GM19455 (cell line): ENCODE measurements around the gene MINDY4.
"Not testable (repeated sequence)": the region's sequence is repeated elsewhere in the genome, so short reads cannot be mapped to it uniquely, and the experiment has no call there.

Experiments used
- ATAC-seq: cut with Tn5 transposase; IDR thresholded peaks from one replicate; pipeline ENCODE4 v1.9.1; 2021; ENCODE audit not compliant: unreplicated experiment

MINDY4 gene

DNA sequence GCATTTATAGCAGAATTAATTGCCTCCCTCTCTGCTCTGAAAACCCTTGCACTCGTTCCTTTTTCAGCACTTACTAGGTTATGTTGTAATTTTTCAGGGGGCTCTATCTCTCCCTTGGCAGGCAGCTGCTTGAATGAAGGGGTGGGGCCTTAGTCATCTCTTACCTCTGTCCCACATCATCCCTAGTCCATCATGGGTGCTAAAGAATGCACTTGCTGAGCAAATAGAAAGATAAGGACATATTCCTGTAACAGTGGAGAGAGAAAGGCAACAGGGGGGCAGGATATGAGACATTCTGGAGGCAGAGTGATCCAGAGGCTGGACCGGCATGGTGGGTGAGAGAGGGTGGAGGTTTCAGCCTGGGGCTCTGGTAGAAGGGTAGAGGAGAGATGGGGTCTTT, 60.0 kb downstream of the MINDY4 start:
- ATAC-seq = no peak

DNA sequence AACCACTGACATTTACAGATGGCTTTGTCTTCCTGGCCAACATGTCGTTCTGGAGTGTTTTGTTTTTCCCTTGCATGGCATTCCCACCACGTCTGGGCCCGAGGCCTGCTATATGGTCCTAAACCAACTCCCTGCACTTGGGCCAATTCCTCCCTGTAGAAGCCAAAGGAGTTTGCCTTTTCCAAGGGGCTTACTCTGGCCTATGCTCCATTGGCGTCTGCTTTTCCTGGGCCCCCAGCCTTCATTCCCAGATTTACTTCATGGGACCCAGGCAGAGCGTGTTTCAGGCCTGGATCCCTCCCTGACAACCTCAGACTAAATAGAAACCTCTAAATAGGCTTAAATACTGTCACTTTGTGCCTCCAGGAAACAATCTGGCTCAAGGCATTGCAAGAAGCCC, 60.7 kb downstream of the MINDY4 start:
- ATAC-seq = no peak

- not testable (repeated sequence) for ATAC-seq
Observed at GRCh38 chr7:30834017-30834674, 62.9 kb downstream of the MINDY4 start.

DNA sequence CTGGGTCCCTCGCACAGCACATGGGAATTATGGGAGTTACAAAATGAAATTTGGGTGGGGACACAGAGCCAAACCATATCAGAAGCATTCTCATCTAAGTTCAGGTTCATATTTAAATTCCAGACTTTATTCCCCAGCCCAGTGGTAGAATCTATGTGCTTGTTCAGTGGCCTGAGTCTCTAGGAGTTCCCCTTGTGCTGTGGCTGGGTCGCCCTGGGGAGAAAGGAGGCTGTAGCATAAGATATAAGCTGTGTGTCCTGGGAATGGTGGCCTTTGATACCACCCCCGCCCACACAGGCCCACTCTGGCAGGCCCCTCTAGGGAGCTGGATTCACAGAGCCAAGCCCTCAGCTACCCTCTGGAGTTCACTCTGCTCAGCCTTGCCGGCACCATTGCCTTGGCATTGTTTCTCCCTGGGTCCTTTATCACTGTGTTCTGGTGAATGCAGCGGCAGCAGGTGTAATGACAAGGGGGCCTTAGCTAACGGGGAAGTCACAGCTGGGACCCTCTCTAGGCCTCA, 64.2 kb downstream of the MINDY4 start:
- no peak for ATAC-seq

- ATAC-seq = no peak
Observed at GRCh38 chr7:30836991-30837390, 65.8 kb downstream of the MINDY4 start.

DNA sequence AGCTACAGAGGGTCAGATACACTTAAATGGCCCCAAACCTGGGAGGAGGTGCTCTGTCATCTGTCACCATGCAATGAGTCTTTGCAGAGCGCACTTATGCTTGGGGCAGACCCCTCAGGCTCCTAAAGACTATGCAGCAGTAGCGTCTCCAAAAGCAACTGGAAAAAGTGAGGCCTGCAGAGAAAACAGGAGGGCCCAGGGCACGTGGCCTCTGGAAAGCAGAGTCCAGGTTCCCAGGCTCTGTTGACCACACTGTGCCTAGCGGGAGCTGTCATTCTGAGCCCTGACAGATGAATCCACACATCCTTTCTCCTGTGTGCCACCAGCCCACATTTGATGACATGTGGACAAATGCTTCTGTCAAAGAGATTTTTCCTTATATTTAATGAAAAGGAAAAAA, 66.4 kb downstream of the MINDY4 start:
- no peak for ATAC-seq

DNA sequence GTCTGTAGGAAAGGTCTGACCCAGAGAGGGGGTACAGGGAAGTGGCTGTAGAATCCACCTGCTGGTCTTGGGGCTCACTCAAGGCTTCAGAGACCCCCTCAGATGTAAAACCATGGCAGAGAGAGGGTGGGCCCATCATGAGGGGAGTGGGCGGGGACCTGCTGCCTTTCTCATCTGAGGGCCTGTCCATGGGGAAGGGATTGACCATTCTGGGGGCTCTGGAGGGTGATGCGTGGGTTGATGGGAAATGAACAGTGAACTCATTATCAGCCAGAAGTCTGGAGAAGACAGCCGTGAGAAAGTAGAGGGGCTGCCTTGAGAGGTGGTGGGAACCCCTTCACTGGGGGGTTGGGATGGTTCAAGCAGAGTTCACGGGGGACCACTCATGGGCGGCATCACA, 66.8 kb downstream of the MINDY4 start:
- no peak for ATAC-seq

DNA sequence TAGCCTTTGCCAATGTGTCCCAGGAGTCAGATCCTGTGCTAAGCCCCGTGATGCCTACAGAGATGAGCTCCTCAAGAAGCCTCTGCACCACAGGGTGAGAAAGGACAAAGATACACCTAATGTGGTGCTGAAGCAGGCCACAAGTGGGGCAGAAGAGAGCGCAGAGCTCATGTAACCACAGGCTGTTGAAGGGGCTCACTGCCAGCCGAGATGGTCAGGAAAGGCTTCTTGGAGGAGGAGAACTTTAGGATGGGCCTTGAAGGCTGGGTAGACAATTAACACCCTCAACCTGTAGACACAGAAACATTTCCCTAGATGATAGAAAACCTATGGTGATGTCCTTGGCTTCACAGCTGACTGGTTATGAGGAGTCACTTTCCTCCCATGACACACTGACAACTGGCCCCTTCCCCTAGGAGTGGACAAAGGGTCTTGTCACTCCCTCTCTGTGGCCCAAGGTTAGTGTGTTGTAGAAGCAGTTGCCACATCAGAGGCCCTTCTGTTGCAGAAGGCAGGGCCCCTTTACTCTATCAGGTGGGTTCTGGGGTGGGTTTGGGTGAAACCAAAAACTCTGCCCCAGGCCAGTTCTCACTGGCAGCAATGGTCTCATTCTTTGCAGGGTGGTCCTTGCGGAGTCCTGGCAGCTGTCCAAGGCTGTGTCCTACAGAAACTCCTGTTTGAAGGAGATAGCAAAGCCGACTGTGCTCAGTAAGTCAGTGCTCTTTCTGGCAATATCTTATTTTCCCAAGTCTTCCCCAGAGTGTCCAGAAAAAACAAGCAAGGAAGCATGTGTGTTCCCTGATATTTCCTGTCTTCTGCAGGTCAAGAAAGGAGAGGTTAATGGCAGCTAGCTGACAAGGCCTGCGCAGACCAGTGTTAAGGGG, 69.2 kb downstream of the MINDY4 start:
- no peak for ATAC-seq

DNA sequence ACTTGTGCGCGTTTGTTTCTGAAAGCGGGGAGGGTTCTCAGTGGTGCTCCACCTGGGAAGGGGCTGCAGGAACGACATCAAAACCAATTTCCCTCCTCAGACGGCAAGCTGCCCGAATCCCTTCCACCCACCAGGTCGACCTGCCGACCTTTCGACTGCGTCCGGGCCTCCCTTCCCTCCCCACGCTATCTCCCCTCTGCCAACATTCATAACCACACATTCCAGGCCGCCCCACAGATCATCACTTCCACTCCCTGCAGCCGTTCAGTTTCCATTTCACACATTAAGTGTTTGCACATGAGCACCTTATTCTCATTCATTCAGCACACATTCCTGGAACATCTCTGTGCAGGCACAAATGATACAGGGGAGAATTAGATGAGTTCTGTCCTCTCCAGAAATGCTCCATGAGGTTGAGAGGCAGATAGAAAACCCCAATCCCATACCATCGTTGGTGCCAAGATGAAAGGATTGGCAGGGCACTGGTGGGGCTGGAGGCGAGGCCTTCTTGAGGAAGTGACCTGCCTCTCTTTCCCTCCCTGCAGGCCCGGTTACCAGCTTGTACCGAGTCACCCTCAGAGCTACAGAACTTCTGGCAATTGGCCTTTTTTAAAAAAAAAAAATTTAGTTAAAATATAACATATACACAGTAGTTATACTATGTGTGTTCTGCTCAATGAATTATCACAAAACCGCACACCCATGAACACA, 70.0 kb downstream of the MINDY4 start:
- ATAC-seq = no peak

DNA sequence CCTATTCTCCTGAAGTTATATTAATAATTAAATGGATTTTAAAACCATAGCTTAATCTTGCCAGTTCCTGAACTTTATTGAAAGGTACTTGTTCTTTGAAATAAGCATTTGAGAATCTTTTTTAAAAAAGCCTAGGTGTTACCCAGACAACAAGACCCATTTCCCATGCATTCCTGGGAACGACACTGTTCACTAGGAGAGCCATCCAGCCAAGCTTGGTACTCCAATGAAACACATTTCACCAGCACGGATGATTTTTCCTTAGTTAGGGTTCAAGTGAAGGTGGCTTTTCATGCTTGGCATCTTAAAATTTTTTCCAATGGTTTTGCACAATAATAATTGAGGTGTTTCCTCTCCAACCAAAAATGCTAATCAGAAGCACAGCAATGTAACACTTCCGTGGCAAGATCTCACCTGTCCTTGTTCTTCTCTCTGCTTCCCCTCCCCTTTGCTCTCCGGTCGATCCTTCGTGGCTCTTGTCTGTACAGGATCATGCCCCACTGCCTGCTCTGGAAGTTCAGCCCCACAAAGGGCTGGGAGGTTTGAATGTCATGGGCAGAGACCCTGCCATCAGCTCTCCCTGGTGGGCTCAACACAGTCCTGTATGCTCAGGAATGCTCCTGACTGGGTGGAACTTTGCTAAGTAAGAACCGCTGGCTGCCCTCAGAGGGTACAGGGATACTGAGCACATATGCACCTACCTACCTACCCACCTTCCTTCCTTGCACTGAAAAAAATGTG, 70.8 kb downstream of the MINDY4 start:
- ATAC-seq = no peak

DNA sequence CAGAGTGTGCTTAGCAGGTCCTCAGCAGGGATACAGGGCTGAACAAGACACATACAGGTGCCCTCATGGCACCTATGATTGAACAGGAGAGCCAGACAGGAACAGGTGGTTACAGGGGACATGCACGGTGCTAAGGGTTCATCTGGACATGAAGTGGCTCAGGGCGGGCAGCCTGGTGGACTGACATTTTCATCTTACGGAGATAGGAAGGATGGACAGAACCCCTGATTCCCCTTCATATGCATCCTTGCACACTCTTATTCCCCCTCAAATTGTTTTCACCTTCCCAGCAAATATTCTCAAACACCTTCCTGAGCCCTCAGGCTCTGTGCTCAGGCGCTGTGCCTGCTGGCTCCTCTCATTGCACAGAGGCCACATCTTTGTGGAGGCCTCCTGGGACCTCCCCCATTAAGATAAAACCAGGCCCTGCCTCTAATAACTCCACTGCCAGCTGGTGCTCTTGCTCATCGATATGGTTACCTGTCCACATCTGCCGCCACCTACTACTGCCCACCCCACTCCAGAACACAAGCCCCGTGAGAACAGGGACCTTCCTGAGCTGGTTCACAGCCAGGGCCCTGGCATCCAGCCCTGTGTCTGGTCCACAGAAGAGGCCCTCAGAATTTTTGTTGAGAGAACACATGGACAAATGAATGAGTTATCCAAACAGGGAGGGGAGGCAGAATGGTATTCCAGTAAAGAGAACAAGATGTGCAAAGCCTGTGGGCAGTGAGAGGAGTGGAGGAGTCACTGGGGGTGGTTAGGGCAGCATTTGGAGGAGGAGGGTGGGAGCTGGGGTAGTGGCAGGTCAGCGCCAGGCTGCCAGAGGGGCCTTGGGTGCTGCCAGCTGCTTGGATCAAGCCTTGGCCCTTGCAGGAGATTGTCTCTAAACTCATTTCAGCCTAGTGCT, 71.6 kb downstream of the MINDY4 start:
- no peak for ATAC-seq

DNA sequence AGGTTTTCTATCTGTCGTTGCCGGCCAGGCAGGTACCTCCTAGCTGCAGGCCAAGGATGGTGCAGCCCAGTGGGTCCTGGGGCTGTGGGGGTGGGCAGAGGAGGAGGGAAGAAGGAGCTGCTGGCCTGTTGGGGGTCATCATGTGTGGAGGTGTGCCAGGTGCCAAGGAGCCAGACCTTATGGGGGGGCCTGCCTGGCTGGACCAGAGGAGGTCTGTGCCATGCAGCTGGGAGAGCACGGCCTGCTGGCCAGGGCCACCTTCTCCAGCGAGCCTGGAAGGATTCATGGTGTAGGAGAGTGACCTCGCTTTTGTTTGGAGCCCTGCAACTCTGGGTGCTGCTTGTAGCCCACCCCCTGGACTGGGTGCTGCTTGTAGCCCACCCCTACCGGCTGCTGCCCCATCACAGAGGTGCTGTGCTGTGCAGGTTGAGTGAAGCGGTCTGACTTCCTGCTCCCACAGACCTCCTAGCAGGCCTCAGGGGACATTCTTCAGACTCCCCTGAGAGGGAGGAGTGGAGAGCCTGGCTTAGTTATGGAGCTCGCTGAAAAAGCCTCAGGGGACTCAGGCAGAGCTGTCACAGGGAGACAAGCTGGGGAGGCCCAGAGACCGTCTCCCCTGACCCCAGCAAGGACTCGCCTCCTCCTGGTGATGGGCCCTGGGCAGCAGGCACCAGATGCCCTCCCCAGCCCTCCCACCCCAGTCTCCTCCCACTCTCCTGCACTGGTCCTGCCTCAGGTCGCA, 72.7 kb downstream of the MINDY4 start:
- no peak for ATAC-seq

GRCh38 chr7:30844483-30844874, 73.3 kb downstream of the MINDY4 start:
- ATAC-seq = no peak

GRCh38 chr7:30844916-30845315, 73.7 kb downstream of the MINDY4 start:
- no peak for ATAC-seq

- no peak for ATAC-seq
Observed at GRCh38 chr7:30845426-30846135, 74.4 kb downstream of the MINDY4 start.

DNA sequence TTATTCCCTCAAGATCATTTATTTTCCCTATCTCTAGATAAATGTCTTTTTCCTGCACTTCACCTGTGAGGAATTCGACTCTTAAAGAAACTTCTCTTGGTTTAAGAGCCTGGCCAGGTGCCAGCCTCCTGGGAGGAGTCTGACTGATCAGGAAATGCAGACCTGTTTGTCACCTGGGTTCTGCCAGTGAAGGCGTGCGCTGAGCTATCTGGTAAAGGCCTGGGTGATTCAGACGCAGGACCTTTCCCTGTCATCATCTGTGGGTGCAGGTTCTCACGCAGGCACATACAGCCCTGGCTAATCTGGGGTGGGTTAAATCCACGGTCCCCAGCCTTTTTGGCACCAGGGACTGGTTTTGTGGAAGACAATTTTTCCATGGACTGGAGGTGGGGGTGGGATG, 75.2 kb downstream of the MINDY4 start:
- ATAC-seq = no peak

GRCh38 chr7:30848121-30848855, 77.1 kb downstream of the MINDY4 start:
- ATAC-seq = no peak

GRCh38 chr7:30849565-30849964, 78.3 kb downstream of the MINDY4 start:
- ATAC-seq = no peak
